ENCODE measurements around the gene TMEM263.
A peak's percentile ranks its signal among the peaks of the same experiment; 100 is the strongest.
"Not testable (repeated sequence)": the region's sequence is repeated elsewhere in the genome, so short reads cannot be mapped to it uniquely, and the experiment has no call there.

The TMEM263 gene

DNA sequence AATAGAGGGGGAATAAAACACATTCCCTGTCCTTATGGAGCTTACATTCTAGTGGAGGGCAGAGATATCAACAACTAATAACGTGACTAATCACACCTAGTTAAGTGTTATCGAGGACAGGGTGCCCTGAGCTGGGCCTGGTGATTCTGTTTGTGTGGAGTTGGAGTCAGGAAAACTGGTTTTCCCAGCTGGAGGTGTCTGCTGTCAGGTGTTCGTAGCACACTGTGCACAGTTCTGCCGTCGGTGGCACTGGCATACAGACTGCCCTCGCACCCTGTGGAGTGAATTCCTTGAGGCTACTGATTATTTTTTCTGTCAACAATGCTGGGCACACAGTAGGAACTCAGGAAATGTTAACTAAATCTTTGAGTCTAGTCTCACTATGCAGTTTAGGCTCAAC is 32.1 kb downstream of the TMEM263 start:
- DNase-seq = no peak

DNA sequence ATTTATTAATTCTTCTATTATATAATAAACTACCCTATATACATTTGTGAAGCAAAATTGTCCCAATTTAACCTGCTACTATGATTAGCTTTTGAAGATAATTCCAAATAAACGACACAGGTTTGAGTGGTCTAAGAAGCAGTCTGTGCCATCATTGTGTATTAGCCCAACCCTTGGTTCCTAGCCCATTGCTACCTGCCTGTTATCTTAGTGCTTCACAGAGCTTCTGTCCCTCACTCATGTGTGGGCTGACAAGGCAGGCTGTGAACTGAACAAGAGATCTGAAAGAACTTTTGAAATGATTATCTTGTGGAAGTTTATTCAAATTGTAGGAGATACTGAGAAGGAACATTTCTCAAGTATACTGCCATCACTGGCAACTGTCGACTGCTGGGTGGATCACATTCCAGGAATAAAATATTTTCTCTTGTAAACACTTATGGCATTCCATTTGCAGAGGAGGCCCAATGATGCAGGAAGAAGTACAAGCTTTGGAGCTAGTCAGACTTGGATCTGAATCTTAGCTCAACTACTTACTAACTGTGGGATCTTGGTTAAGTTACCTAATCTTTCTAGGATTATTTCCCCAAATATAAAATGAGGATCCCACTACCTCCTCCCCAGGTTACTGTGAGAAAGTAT is 39.0 kb downstream of the TMEM263 start:
- DNase-seq = no peak

DNA sequence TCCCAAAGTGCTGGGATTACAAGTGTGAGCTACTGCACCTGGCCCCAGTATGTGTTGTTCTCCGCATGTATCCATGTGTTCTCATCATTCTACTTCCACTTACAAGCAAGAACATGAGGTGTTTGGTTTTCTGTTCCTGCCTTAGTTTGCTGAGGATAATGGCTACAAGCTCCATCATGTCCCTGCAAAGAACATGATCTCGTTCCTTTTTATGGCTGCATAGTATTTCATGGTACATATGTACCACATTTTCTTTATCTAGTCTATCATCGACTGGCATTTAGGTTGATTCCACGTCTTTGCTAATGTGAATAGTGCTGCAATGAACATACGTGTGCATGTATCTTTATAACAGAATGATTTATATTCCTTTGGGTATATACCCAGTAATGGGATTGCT is 40.4 kb downstream of the TMEM263 start:
- not testable (repeated sequence) for DNase-seq

DNA sequence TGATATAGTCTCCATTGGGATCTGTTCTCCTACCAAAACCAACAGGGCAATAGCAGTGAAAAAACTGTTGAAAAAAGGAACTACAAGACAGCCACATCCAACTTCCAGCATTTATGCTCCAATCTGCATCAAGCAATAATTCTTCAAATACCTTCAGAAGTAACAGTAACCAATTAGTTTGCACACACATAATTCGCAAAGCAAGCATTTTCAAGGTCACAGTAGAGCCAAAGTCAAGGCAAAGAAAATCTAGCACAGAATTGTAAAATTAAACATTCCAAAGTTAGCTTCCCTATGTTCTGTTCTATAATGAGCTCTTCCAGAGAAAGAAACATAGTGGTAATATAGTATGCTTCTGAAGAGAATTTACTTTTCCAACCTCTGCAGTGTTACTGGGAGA is 42.2 kb downstream of the TMEM263 start:
- DNase-seq = no peak

DNA sequence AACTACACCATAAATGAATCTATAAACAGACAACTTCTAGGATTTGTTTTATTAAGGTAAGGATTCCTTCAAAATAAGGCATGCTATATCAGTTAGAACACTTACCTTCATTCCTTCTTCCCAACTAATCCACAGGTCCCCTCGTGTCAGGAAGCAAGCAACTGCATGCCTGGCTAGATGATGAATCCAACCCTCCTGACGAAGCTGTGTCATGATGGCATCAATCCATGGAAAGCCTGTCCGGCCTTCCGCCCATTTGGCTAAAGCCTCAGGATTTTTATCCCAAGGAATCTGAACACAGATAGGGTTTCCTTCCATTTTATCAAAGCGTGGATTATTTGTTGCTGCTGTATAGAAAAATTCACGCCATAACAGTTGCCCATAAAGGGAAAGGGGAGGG is 43.7 kb downstream of the TMEM263 start:
- no peak for DNase-seq

DNA sequence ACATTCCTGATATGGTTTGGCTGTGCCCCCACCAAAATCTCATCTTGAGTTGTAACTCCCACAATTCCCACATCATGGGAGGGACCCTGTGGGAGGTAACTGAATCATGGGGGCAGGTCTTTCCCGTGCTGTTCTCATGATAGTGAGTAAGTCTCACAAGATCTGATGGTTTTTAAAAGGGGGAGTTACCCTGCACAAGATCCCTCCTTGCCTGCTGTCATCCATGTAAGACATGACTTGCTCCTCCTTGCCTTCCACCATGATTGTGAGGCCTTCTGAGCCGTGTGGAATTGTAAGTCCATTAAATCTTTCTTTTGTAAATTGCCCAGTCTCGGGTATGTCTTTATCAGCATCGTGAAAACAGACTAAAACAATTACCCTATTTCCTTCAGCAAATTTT is 47.0 kb downstream of the TMEM263 start:
- DNase-seq = not testable (repeated sequence)

DNA sequence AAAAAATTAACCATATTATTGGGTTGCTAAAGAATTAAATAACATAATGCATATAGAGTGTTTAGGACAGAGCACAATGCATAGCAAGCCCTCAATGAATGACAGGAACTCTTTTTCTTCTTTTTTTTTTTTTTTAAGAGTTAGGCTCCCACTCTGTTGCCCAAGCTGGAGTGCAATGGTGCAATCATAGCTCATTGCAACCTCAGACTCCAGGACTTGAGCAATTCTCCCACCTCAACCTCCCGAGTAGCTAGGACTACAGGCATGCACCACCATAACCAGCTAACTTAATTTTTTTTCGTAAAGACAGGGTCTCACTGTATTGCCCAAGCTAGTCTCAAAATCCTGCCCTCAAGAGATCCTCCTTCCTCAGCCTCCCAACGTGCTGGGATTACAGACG is 51.7 kb downstream of the TMEM263 start:
- no peak for DNase-seq

DNA sequence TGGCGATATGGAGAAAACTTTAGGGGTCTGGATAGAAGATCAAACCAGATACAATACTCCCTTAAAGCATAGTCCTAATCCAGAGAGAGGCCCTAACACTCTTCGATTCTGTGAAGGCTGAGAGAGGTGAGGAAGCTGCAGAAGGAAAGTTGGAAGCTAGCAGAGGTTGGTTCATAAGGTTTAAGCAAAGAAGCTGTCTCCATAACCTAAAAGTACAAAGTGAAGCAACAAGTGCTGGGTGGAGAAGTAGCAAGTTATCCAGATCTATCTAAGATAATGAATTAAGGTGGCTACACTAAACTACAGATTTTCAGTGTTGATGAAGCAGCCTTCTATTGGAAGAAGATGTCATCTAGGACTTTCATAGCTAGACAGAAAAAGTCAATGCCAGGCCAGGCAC is 55.8 kb downstream of the TMEM263 start:
- DNase-seq = no peak

DNA sequence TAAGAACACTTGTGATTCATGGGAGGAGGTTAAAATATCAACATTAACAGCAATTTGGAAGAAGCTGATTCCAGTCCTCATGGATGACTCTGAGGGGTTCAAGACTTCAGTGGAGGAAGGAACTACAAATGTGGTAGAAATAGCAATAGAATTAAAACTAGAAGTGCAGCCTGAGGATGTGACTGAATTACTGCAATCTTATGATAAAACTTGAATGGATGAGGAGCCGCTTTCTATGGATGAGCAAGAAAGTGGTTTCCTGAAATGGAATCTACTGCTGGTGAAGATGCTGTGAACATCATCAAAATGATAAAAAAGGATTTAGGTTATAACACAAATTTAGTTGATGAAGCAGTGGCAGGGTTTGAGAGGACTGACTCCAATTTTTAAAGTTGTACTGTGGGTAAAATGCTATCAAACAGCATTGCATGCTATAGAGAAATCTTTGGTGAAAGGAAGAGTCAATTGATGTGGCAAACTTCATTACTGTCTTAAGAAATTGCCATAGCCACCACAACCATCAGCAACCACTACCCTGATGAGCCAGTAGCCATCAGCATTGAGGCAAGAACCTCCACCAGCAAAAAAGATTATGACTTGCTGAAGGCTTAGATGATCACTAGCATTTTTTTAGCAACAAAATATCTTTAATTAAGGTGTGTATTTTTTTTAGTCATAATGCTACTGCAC is 57.2 kb downstream of the TMEM263 start:
- no peak for DNase-seq

DNA sequence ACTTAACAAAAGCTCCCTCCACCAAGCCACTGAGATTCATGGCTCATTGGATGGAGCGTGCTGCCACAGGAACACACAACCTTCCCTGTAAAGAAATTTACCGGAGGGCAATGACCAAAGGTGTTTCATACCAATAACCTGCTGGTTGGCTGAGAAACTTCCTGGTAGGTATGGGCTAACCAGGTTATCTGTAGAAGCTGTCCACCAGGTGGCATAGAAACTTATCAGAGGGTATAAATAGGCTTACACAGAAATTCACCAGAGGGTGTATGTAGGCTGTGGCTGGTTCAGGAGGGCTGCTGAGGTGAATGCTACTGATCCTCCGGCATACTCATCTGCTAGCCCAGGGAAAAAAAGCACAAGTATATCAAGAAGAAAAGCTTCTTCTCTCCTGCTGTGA is 58.3 kb downstream of the TMEM263 start:
- DNase-seq = peak; percentile 58

DNA sequence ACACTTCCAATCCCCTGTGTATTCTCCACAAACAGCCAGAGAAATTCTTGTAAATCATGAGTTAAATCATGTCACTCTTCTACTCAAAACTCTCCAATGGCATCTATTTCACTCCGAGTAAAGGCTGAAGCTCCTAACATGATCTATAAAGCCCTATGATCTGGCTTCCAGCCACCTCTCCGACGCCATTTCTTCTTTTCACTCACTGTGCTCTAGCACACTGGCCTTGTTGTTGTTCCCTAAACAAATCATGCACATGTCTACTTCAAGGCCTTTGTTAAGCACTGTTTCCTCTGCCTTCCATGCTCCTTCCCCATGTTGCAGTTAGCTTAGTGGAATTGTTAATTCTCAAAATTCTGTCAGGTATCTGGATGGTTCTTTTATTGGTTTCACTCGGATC is 61.3 kb downstream of the TMEM263 start:
- DNase-seq = no peak

DNA sequence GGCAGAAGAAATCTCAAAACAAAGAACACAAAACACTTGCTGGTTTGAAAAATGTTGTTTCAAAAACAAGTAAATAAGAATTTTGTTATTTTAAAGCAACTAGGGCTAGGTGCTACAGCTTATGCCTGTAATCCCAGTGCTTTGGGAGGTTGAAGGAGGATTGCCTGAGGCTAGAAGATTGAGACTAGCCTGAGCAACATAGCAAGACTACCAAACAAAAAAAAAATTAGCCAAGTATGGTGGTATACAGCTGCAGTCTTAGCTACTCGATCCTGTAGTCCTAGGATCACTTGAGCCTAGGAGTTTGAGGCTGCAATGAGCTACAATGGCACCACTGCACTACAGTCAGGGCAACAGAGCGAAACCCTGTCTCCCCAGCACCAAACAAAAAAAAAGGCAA is 63.8 kb downstream of the TMEM263 start:
- no peak for DNase-seq
